GM21737 (cell line): ENCODE data around the gene TMTC4.

Experiments
- ATAC-seq: cut with Tn5 transposase; IDR thresholded peaks from one replicate; pipeline ENCODE4 v1.9.1; 2021; ENCODE audit warnings: mild to moderate bottlenecking, moderate library complexity; ENCODE audit not compliant: unreplicated experiment

Gene TMTC4

DNA sequence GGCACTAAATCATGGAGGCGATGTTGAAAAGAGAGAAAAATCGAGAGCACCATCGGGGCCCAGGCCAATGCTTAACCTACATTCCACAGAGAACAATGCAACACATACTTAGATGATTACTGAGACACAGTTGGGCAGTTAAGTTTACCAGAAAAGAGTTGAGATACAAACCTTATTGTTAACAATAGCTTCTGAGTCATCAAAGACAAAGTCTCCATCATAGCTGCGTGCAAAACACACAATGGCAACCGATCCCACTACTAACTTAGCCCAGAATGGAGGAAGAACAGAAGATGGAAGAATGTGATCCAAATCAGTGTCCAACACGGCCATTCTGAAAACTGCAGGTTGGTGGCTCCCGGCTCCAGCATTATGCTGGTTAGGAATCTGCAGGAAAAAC, 6.2 kb downstream of the TMTC4 start:
- no peak for ATAC-seq

DNA sequence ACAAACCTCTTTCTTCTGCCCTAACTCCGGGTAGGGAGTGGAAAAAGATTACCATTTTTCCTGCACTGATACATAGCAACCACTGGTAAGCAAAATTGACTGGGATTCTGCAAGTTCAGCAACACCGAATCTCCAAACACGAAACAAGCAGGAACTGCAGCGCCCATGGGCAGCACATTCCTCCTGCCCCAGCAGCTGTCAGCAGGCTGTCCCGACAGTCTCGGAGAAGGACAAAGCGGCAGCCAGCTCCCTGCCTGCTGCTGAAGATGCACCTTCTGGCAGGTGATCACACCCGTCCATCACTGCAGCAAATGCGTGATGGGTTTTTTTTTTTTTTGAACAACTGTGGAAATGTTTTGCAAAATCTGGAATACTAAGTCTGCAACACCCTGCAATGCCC, 6.7 kb downstream of the TMTC4 start:
- ATAC-seq, result no peak

DNA sequence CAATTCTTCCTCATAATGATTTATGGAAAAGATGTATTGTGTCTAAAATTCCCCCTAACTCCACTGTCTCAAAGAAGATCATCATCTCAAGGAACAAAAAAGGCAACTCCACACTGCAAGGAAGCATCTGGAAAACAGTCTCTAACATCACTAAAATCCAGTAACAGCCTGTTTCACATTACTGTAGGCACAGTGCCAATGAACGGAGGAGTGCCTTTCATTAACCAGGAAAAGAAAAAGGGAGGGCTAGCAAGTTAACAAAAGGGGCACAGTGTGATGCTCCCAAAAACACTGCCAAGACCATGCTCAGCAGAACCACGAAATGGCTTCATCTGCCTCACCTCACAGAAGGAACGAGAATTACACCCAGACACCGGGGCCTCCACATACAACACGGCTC, 8.5 kb downstream of the TMTC4 start:
- no peak for ATAC-seq

DNA sequence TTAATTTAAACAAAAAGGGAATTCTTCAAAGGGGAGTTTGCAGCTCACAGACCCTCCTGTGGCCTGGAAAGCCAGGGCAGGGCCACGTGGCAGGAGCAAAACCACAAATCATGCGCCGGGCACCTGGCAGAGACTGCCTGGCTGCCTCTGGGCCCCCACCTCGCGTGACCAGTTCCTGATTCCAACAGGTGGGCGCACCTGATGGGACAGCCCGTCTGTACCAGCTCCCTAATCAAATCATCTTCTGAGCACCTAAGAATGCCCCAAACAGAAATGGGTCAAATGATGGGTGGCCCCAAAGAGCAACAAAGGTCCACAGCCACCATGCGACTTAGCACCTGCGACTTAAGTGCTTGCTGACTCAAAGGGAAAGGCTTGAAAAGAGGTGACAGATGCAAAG, 9.2 kb downstream of the TMTC4 start:
- no peak for ATAC-seq

DNA sequence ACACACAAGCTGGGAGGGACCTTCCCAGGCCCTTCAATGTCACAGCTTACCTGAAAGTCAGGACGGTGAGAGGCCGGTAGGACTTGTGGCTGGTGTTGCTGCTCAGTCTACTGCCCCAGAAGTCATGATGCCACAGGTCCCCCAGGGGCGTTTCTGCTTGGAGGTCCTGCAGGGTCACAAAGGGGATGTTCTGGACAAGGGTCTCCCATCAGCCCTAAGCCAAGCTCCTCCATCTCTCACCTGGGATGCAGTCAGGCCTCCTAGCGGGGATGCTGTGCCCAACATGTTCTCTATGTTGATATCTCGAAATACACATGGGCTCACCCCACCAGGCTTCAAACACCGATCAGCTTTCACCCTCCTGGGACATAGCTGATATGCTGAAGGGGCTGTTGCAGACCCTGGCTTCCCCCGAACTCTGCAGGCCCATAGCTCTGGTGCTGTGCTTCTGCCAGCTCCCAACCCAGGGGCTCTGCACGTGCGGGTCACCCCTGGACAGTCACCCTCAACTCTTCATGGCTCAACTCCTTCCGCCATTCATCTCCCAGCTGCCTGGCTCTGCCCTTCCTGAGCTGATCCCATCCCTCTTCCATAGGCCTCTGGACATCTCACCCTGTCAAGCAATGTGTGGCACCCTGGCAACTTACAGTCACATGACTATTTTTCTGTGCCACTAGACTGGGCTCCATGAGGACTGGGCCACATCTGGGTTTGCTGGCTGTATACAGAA, 10.3 kb downstream of the TMTC4 start:
- ATAC-seq, result no peak

DNA sequence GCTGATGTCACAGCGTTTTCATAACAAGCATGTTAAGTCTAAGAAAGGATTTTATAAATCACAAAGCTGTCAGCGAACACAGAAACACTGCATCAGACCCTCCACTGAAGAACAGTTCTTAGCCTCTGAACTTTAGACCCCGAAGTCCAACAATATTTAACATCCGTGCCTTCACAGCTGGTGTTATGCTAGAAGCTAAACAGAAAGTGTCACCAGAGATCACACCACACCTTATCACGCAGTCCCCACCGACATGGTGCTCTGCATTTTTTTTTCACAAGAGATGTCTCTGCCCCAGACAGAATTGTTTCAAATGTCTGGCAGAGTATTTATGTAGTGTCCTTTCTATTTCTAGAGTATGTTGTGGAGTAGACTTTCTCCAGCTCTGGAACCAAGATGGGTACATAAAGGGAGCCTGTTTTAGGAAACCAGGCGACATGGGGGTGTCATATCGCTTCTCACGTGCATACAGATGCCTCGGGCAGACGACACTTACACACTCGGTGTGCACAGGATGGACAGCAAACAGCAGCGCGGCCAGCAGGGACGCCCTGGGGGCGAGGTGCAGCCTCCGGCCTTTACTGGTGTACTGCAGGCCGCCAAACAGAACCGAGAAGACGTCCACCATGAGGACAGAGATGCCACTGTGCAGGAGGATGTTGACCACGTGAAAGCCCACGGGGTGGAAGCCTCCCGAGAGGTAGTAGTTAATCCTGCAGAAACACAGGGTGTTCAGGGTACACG, 12.0 kb downstream of the TMTC4 start:
- no peak for ATAC-seq

DNA sequence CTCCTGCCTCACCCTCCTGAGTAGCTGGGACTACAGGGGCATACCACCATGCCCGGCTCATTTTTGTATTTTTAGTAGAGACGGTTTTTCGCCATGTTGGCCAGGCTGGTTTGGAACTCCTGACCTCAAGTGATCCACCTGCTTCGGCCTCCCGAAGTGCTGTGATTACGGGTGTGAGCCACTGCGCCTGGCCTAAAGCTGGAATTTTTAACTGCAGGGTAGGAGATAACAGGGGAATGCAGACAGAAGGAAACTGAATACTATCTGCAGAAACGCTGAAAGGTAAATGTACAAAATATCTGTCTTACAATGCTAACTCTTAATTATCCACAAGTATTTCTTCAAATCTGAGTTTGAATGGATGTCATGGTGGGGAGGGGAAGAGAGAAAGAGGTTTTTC, 13.8 kb downstream of the TMTC4 start:
- no peak for ATAC-seq

DNA sequence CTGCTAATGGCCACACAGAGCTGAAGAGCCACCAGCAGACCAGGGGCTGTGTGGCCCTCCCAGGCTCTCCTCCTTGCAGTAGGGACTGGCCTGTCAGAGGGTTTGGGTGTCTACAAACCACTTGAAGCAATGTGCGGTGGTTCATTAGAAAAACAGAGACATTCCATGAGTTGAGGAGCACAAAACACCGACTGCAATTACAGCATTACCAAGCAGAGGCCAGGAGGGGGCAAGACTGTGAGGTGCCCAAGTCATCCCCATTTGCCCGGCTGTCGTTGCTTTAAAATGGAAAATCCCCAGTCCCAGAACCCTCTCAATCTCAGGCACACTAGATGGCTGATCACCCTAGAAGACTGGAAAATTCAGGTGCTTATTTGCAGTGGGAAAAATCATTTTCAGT, 15.0 kb downstream of the TMTC4 start:
- no peak for ATAC-seq

DNA sequence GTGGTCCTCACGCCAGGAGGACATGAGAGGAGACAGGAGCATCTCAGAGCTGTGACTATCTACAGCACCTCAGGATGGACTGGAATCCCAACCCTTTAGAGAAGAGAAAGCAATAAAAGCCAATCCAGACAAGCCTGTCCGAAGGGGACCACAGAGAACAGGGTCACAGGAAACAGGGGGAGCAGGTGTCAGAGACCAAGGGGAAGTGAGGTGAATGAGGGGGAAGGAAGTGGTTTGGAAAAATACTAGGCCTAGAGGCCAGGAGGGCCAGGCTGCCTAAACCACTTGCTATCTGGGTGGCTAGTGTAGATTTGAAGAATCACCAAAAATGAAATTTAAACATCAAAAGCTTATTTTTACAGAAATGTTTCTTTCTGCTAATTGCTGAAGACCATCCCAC, 16.2 kb downstream of the TMTC4 start:
- peak; percentile 86 for ATAC-seq

DNA sequence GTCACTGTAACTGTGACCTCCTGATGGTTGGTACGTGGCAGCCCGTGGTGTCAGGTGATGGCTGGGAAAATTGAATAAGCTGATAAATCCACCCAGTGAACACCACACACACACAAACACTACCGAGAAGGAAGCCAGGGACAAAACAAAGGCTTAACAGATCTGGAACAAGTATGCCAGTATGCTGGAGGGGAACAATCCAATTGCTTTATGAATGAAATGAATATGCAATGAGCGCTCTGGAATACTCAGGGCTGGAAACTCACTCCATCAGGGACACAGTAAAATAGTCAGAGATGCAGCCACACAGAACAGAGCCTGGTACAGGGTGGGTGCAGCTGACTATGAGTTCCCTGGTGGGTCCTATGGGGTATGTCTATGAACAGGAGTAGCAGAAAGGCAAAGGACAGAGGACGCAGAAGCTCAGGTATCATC, 16.7 kb downstream of the TMTC4 start:
- no peak for ATAC-seq

DNA sequence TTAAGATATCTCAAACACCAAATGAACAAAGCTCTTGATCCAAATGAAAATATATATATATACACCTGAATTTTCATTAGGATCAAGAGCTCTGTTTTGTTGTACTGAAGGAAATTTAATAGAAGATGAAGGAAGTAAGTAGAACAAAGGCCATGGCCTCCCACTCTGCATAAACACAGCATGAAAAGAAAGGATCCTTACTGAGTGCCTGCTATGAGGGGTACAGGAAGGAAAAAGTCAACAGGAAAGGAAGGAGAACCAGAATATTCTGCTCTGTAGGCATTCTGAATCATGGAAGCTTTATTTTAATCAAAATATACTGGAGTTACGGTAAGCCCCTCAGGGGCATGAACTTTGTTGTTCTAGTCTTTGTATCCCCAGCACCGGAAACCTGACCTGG, 22.1 kb downstream of the TMTC4 start:
- ATAC-seq, result no peak

DNA sequence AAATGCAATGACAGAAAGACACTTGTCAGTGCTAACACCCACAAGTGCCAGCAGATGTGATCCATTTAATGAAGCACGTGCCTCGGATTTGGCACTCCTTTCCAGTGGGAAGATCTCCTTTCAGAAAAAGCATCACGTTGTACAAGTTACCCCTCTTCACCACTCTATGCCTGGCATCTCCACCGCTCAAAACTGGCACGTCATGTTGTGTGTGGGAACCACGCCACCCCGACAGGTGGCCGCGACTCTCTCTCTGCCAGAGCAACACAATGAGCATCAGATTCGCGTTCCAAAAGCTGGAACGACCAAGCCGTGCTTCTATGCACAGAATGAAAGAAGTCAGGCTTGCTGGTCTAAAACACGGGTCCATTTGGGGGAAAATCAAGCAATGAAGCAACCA, 24.3 kb downstream of the TMTC4 start:
- no peak for ATAC-seq

DNA sequence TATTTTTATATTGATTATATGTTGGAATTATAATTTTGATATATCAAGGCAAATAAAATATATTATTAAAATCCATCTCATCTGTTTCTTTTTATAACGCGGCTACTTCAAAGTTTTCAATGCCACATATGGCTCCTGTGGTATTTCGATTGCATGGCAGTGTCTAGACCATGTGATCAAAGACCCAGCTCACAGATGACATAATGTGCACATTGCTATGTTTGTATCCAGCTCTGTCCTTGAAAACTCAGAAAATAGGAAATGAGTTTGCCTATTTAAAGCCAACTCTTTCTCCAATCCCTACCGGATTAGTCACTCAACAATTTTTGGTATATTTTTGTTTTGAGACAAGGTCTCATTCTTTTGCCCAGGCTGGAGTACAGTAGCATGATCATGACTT, 26.2 kb downstream of the TMTC4 start:
- ATAC-seq, result no peak

DNA sequence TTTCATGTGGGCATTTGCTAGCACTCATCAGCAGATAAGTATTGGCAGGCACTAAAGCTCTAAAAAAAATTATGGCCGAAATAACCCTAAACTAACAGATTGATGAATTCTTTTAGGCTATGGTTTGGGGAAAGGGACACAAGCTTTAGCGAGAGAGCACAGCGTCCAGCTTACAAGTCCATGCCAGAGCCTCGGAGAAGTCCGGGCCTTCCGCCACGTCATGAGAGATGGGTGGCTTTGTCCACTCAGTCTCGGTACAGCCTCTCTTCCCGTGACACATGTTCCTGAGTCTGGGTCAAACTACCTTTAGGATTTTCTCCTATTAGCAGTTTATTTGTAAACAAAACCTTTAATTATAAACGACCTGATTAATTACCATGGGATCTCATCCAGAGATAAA, 27.7 kb downstream of the TMTC4 start:
- ATAC-seq, result no peak

DNA sequence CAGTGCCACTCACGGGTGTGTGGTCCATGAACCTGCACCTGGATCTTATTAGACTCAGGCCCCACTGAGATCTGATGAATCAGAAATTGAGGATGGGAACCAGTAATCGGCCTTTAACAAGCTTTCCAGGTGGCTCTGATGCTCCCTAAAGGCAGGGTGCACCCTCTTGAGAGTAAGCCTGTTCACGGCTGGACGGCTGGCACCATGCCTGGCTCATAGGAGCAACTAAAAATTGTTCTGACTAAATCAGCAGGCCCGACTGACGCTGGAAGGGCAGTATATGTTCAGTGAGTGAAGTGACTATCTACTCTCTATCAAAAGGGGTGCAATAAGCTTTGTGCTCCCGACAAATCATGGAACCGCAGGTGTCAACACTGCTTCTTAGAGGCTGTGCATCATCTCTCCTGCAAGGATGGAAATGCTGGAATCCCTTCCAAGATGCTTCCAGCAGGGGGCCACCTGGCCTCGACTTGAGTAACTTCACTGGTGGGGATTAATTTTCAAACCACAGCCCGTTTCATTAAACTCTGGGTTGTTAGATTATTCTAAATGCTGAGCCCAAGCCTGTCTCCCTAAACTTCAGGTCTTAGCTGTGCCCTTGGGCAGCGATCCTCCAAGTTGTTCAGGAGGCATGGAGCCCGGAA, 28.4 kb downstream of the TMTC4 start:
- no peak for ATAC-seq

DNA sequence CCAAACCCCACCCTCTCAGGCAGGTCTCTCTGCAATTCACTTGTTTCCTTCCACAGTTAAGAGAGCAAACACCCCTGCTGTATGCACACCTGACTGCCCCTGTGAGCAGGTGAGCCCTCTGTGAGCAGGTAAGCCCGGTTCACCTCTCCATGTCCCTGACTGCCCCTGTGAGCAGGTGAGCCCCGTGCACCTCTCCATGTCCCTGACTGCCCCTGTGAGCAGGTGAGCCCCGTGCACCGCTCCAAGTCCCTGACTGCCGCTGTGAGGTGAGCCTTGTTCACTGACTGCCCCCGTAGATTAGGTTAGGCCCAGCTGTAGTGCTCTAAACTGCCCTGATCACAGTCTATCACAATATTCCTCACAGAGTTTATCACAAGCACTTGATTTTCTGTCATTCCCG, 29.2 kb downstream of the TMTC4 start:
- no peak for ATAC-seq

DNA sequence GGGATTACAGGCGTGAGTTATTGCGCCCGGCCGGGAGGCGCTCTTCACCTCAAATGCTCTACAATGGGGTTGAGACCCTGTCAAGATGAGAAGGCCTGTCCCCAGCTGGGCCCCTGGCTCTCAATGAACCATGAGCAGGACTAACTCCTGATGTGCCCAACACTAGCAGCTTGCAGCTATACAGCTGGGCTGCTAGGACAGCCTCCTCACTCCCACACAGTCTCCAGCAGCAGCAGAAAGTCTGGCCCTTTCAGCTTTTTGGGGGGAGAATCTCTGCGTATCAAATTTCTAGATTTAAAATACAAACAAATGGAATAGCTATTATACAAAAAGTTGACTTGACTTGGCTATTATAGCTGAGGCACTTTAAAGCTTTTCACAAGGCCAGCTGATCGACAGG, 30.2 kb downstream of the TMTC4 start:
- no peak for ATAC-seq

DNA sequence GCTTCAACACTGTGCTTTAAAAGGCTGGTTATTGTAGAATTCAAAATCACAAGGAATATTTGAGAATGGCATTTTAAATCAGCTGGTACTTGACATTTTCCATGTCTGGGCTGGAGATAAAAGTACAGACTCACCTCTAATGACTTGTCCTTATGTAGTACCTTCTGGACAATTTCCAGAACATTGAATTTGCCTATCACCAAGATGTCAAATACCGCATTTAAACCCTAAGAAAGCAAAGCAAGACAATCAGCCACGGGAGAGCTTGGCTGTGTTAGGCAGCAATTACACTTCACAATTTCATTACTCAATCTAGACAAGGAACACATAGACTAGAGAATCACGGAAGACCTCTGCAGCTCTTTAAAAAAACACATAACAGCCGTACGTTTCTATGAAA, 36.8 kb downstream of the TMTC4 start:
- no peak for ATAC-seq

DNA sequence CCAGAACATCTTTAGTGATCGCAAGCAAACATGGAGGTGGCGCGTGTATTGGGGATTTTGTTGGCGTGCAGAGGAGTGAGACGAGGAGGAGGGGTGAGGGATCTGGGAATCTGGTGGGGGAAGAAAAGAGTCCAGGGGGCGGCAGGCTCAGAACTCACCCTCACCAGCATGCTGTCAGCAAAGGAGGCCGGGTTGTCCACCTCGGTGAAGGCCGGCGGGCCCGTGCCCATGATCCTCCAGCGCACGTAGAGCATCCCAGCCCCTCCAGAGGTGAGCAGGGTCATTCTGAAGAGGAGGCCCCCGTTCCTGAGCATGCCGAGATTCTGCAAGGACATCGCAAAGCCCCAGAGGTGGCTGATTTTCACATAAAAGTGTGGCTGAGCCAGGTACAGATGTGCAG, 37.2 kb downstream of the TMTC4 start:
- no peak for ATAC-seq

DNA sequence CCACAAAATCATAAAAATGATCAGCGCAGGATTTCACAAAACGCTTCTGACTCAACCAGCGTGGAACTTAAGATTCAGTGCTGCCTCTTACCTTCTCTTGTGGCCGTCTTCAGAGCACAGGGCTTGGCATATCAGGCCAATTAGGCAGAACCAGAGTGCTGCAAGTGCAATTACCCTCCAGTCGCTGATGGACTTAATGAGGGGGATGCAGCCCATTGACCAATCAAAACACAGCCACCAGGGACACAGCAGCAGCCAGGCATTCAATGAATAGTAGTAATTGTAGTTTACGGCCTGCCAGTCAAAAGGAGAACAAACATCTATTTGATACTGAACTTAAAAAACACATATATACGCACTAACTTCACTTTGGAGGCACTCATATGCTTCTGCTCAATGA, 38.2 kb downstream of the TMTC4 start:
- ATAC-seq, result no peak

DNA sequence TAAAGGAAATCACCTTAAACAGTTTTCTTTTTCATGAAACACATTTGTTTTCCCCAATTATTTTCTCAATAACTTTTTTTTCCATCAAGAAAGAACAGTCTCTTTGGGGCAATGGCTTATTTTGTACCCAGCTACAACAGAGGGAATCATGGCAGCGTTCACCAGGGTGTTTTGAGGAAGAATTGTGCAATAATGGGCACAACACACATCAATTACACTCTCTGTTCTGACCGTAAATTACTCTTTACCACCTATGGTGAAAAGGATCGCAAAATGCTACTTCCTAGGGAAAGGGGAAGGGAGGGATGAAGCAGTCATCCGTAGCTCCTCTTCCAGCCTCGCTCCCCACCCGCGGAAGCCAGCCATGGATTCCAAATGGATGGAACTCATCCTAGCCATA, 38.6 kb downstream of the TMTC4 start:
- no peak for ATAC-seq

DNA sequence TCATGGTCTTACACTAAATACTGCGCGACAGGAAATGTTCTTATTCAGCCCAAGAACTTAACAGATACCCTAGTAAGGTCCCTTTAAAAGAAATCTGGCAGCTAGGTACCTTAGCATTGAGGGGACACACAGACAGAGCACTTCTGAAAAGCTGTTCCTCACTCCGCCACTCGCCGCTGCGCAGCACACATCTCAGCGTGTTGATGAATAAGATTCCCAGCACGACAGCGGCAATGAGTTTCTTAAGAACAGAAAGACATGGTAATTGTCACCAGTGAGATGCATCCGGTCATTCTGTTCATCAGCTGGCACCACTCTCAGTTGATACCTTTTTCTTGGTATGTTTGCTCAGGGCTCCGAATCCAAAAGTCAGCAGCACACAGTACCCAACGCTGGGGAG, 39.9 kb downstream of the TMTC4 start:
- ATAC-seq, result no peak
